Measurements from ENCODE around the gene MFSD1. TPM values are rescaled to one million over a fixed set of nuclear protein-coding genes. Genes with fewer than 3 reads are reported as not detected.
A peak's percentile ranks its signal among the peaks of the same experiment; 100 is the strongest.

Gene MFSD1
- total and polyA plus RNA-seq, 2 of the 13 experiments (the other 11 are each of a cell fraction or from before 2014, with no cell fraction given): 17.3 to 37.9 TPM

- TF ChIP-seq CENPBD1 (CRISPR knock-in tag; IDR thresholded peaks at IDR 0.05; ENCODE audit: borderline replicate concordance, low read depth) (no peak), ZSCAN31 (CRISPR knock-in tag; IDR thresholded peaks at IDR 0.05; ENCODE audit: low read depth) (no peak), STAT6 (CRISPR knock-in tag; IDR thresholded peaks at IDR 0.05; ENCODE audit: borderline replicate concordance) (no peak), ZNF251 (CRISPR knock-in tag; IDR thresholded peaks at IDR 0.05) (no peak), CERS6 (CRISPR knock-in tag; IDR thresholded peaks at IDR 0.05) (no peak), CREB1 (IDR thresholded peaks at IDR 0.05) (no peak), CREB1 (CRISPR knock-in tag; IDR thresholded peaks at IDR 0.05) (no peak)
These were observed 35.4 kb downstream of the MFSD1 start (continued) for GRCh38 chr3:158837240-158837639.

GRCh38 chr3:158839966-158840365 lies 38.1 kb downstream of the MFSD1 start:
- CTCF ChIA-PET (ENCODE audit: low intra/inter-chr PET ratio, low total read pairs): no interaction called here
- 13% methylated on average over 6 of the region's 6 CpGs for WGBS (ENCODE audit: low lambda C conversion rate)

More at GRCh38 chr3:158839966-158840365, 38.1 kb downstream of the MFSD1 start:
- H3K9me3 ChIP-seq (ENCODE audit: low read length): no peaks in the 10 kb centered on the region
- H3K36me3 ChIP-seq (replicated peaks in 1 of 2; ENCODE audit: control insufficient read depth in 1 of 2, insufficient read depth in 2 of 2, low read length in 2 of 2): no peaks in the 10 kb centered on the region
- no peak overlapping the region for H3K9ac ChIP-seq (ENCODE audit: insufficient read depth, low read depth, low read length)
- no peak overlapping the region for H3K4me2 ChIP-seq (ENCODE audit: low read depth, low read length)
- FAIRE-seq (peak; percentile 48), DNase-seq (ENCODE audit: low spot score) (peak; percentile 19), ATAC-seq (peak; percentile 68)
- BruUV-seq (replicated peaks): no TSS peak
- H3K79me2 ChIP-seq (ENCODE audit: insufficient read depth, low read length): no peaks in the 10 kb centered on the region
- H2AFZ ChIP-seq (ENCODE audit: low read length): no peak overlapping the region
- no peak overlapping the region for H3K27ac ChIP-seq (ENCODE audit: extremely low read length, insufficient read depth, low read length)
- POLR2A ChIA-PET: no interaction called here
- in situ Hi-C loops (cut with HindIII; ENCODE audit: extremely low pct_ligation_motif_present, low pct_unique_long_range_greater_than_20kb): loop anchor here (25.0 kb wide), 1 partner anchor 747 kb away; no protein-coding TSS in a partner anchor
- no peak overlapping the region for H3K4me3 ChIP-seq (replicated peaks in 1 of 3; ENCODE audit: insufficient read depth in 1 of 3, low read depth in 2 of 3, low read length in 3 of 3)
- H3K4me1 ChIP-seq (ENCODE audit: insufficient read depth, low read length): peaks cover 6% of the 10 kb centered on the region
- peaks cover 0 to 10% of the 10 kb centered on the region in 2 experiments; a peak in 2 of 5 replicates for H3K27me3 ChIP-seq (ENCODE audit: control insufficient read depth in 1 of 2, insufficient read depth in 2 of 2, low read length in 2 of 2)
- TF ChIP-seq SRF (IDR thresholded peaks at IDR 0.05; ENCODE audit: low read depth, low read length) (no peak), FOXA1 (IDR thresholded peaks at IDR 0.05) (no peak), FOXA1 (CRISPR knock-in tag; IDR thresholded peaks at IDR 0.05) (peak; percentile 64; the same call in 1 of the 2 replicates), FOXA3 (CRISPR knock-in tag; IDR thresholded peaks at IDR 0.05) (peak; percentile 62)
- intact Hi-C loops (cut with micrococcal nuclease; ENCODE audit: unreplicated experiment): no loop called here
- no peaks in the 10 kb centered on the region for H4K20me1 ChIP-seq (ENCODE audit: insufficient read depth, low read length)

All from HepG2 (cell line).